GM08714 (cell line): ENCODE results near the gene OGFOD2.
"Not testable (repeated sequence)": the region's sequence is repeated elsewhere in the genome, so short reads cannot be mapped to it uniquely, and the experiment has no call there.

Source experiments
- H3K4me3 ChIP-seq: fragments of 200-500 bp; sonication (Bioruptor generic); 2 replicates; pipeline ENCODE4 v1.5.1; 2014; ENCODE audit warnings: mild to moderate bottlenecking, low read length, inconsistent platforms
- ZNF274 ChIP-seq: IDR thresholded peaks from 2 replicates; pipeline ENCODE4 v1.6.1; 2012; ENCODE audit warnings: mild to moderate bottlenecking, low read depth, low read length

Gene OGFOD2

GRCh38 chr12:122974892-122975789 is at the start of gene OGFOD2:
OGFOD2 (plus strand) TSS chr12:122975244; CDS start chr12:122975252, 8 bp downstream.
- no peak for TF ChIP-seq ZNF274
- H3K4me3 ChIP-seq = peak within 1 kb of the TSS; percentile 80

DNA sequence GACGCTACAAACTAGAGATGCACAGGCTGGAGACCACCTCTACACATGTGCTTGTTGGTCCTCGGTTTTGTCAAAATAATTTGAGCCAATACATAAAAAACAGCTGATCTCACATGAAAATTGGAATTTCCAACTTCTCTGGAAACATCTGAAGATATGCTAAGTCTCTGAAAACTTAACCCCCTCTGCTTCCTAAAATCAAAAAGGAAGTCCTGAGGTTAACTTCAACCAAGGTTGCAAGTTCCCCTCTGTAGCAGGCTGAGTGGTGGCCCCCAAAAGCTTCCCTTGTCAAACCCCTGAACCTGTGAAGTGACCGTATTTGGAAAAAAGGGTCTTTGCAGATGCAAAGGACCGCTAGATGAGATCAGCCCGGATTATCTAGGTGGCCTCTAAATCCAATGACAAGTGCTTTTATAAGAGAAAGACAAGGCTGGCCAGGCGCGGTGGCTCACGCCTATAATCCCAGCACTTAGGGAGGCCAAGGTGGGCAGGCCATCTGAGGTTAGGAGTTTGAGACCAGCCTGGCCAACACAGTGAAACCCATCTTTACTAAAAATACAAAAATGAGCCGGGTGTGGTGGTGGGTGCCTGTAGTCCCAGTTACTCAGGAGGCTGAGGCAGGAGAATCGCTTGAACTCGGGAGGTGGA is 47.2 kb upstream of the OGFOD2 start:
- no peak for TF ChIP-seq ZNF274
- no peak overlapping the region for H3K4me3 ChIP-seq

DNA sequence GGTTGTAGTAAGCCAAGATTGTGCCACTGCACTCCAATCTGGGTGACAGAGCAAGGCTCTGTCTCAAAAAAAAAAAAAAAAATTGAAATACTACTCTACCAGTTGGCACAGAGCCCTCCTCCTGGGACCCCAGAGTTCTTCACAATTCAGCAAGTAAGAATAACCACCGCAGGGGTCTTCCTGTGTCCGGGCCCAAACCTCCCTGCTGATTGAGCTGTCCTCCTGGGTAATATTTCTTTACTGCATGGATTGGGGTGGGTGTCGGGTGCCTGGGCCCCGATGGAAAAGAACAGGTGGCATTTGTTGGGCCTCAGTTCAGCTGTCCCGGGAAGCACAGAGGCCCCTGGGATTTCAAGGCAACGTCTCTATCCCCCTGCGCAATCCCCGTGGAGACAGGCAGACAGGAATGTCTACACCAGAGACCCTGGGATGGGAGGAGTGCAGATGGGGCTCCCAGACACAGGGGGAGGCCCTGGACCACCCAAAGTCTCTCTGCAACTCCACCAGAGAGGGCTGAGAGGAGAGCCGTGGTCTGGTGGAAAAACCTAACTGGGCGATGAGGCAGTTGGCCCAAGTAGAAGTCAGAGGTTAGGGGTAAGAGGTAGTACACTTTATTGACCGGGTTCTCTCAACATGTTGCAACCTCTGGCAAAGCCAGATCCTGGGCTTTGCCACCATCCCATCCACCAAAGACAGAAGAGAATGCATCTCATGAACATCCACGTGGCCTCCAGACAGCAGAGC is 46.5 kb upstream of the OGFOD2 start:
- H3K4me3 ChIP-seq = no peak overlapping the region
- TF ChIP-seq ZNF274 = no peak

- TF ChIP-seq ZNF274 = no peak
- no peak overlapping the region for H3K4me3 ChIP-seq
Measured at GRCh38 chr12:122929148-122929538, 45.9 kb upstream of the OGFOD2 start.

- TF ChIP-seq ZNF274 = no peak
- no peak overlapping the region for H3K4me3 ChIP-seq
Measured at GRCh38 chr12:122929812-122930211, 45.2 kb upstream of the OGFOD2 start.

DNA sequence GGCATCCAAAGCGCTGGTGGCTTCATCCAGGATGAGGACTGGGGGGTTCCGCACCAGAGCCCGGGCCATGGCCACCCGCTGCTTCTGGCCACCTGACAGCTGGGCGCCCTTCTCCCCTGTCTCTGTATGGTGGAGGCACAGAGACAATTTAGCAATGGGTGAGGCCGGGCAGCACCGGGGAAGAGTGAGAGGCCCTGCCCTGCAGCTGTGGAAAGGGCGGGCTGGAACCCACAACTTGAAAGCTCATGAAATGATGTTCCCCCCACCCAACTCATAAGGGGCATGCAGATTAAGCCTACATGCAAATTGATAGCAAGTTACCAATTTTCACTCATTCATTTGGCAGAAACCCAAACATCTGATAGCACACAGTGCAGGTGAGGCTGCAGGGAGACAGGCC is 42.8 kb upstream of the OGFOD2 start:
- no peak for TF ChIP-seq ZNF274
- no peak overlapping the region; the same call in 1 of the 2 replicates for H3K4me3 ChIP-seq

GRCh38 chr12:122934722-122935121 is 40.3 kb upstream of the OGFOD2 start:
- TF ChIP-seq ZNF274 = no peak

DNA sequence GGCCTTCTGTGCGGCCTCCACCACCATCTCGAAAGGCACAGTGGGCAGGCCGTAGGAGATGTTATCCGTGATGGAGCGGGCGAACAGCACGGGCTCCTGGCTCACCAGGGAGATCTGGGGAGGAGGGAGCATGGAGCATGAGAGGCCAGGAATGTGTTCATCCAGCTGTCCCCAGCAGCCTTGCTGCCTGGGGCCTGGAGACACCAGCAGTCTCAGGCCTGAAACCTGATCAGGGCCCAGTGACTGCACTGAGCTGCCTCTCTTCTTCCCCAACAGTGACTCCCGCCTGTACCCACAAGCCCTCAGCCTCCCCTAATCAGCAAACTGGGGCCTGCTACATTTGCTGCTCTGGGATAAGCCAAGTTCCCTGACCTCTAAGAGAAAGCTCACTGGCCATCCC is 39.7 kb upstream of the OGFOD2 start:
- TF ChIP-seq ZNF274 = no peak
- H3K4me3 ChIP-seq = no peak overlapping the region

More at GRCh38 chr12:122934722-122935121, 40.3 kb upstream of the OGFOD2 start:
- no peak overlapping the region for H3K4me3 ChIP-seq

DNA sequence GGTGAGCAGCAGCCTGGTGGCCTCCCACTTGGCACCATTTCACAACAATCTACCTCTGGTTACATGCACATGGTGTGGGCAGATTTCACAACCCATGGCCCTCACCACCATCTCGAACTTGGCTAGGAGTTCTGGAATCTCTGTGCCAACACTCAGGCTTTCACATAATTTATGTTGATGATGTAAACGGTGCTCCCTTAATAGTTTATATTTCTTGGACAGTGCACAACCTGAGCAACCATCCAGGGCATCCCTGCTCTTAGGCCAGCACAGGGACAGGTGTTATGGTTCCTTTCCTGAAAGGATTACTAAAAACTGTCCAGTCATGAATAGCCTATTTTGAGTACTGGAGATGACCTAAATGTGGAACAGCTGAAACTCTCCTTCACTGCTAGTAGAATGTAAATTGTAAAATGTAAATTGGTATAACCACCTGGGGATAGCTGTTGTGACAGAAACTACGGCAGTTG is 37.4 kb upstream of the OGFOD2 start:
- TF ChIP-seq ZNF274 = no peak
- H3K4me3 ChIP-seq = no peak overlapping the region

- H3K4me3 ChIP-seq = no peak overlapping the region
- no peak for TF ChIP-seq ZNF274
Measured at GRCh38 chr12:122939125-122939524, 35.9 kb upstream of the OGFOD2 start.

GRCh38 chr12:122941351-122941750 is 33.7 kb upstream of the OGFOD2 start:
- H3K4me3 ChIP-seq = not testable (repeated sequence)

GRCh38 chr12:122942637-122943036 is 32.4 kb upstream of the OGFOD2 start:
- TF ChIP-seq ZNF274 = no peak
- no peak overlapping the region for H3K4me3 ChIP-seq

DNA sequence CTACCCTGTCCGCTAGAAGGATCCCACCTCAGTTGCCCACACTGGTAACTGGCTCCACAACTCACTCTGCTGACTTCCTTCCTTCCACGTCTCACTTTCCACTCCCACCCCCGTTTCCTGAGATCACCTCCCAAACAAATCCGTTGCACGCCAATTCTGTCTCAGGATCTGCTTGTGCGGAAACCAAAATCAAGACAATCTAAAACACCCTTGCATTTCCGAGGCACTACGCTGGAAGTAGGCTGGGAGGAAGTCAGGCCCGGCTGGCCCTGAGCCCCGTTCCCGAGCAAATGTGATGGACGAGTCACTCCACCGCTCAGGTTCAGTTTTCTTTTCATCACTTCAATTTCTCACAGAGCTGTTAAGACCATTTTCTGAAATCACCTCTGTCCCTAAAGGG is 31.8 kb upstream of the OGFOD2 start:
- no peak for TF ChIP-seq ZNF274
- H3K4me3 ChIP-seq = no peak overlapping the region
